IMR-90 (cell line): ENCODE measurements around the gene NTMT1. TPM values are rescaled to one million over a fixed set of nuclear protein-coding genes. Genes with fewer than 3 reads are reported as not detected.

Experiments used
- ATAC-seq: fragments of 200-7000 bp; cut with Tn5 transposase; 2 replicates; pipeline ENCODE4 v1.9.1; 2020; ENCODE audit warnings: low read depth, mild to moderate bottlenecking, moderate library complexity
- BruUV-seq: library from RNA; stranded (reverse); fragments of 400-500 nt; replicated peaks from 2 replicates; lab custom pipeline; 2021; lab: Mats Ljungman, UMichigan
- CTCF ChIA-PET: fragments of 300-600 bp; formaldehyde crosslinking; extraction: SDS; loops from one replicate; lab custom pipeline; 2021; ENCODE audit warnings: antibody characterized with exemption; lab: Yijun Ruan, JAX
- POLR2A ChIA-PET: fragments of 300-600 bp; sonication (Branson Sonifier 250); formaldehyde crosslinking; loops from one replicate; lab custom pipeline; 2022; ENCODE audit warnings: antibody characterized with exemption; ENCODE audit not compliant: unreplicated experiment; lab: Charles Lee
- DNase-seq: peaks from one replicate; pipeline ENCODE4 v3.0.0; 2013
- H2AFZ ChIP-seq: replicated peaks from 2 replicates; pipeline ENCODE3; 2013; ENCODE audit warnings: low read length, mild to moderate bottlenecking; ENCODE audit not compliant: poor library complexity
- H2AK5ac ChIP-seq: 2 replicates; pipeline ENCODE4 v1.6.1; 2013; ENCODE audit warnings: low read depth, low read length, inconsistent platforms
- H2AK9ac ChIP-seq: replicated peaks from 2 replicates; pipeline ENCODE3; 2013; ENCODE audit warnings: mild to moderate bottlenecking, low read depth, low read length, moderate library complexity; ENCODE audit not compliant: poor library complexity
- H2BK120ac ChIP-seq: 2 replicates; pipeline ENCODE4 v1.6.1; 2013; ENCODE audit warnings: low read depth, low read length, inconsistent platforms
- H2BK15ac ChIP-seq: 3 replicates; pipeline ENCODE4 v1.6.1; 2013; ENCODE audit warnings: low read depth, low read length, inconsistent platforms
- H2BK20ac ChIP-seq: 2 replicates; pipeline ENCODE4 v1.6.1; 2013; ENCODE audit warnings: low read depth, mild to moderate bottlenecking, inconsistent platforms, low read length, moderate library complexity
- H2BK5ac ChIP-seq: 2 replicates; pipeline ENCODE4 v1.6.1; 2013; ENCODE audit warnings: mild to moderate bottlenecking, low read depth, low read length, inconsistent platforms; ENCODE audit not compliant: poor library complexity, severe bottlenecking
- H3K14ac ChIP-seq: replicated peaks from 2 replicates; pipeline ENCODE4 v1.6.1; 2013; ENCODE audit warnings: low read depth, low read length, inconsistent platforms
- H3K18ac ChIP-seq: 2 replicates; pipeline ENCODE4 v1.6.1; 2013; ENCODE audit warnings: low read depth, low read length, control low read depth
- H3K23ac ChIP-seq: 2 replicates; pipeline ENCODE4 v1.6.1; 2013; ENCODE audit warnings: low read depth, low read length, inconsistent platforms
- H3K27ac ChIP-seq: 2 replicates; pipeline ENCODE4 v1.5.1; 2013; ENCODE audit warnings: mild to moderate bottlenecking, control low read depth, low read length; ENCODE audit not compliant: insufficient read depth
- H3K27me3 ChIP-seq: 2 replicates; pipeline ENCODE4 v1.6.1; 2013; ENCODE audit warnings: low read length; ENCODE audit not compliant: control insufficient read depth, insufficient read depth
- H3K36me3 ChIP-seq: 2 replicates; pipeline ENCODE4 v1.6.1; 2013; ENCODE audit warnings: low read length, mixed read lengths; ENCODE audit not compliant: control insufficient read depth, insufficient read depth
- H3K4ac ChIP-seq: 2 replicates; pipeline ENCODE4 v1.6.1; 2013; ENCODE audit warnings: low read depth, low read length, inconsistent platforms
- H3K4me1 ChIP-seq: 2 replicates; pipeline ENCODE4 v1.6.1; 2013; ENCODE audit warnings: low read length, mixed read lengths; ENCODE audit not compliant: control insufficient read depth, insufficient read depth
- H3K4me2 ChIP-seq: 2 replicates; pipeline ENCODE4 v1.6.1; 2013; ENCODE audit warnings: low read depth, mild to moderate bottlenecking, control low read depth, low read length, moderate library complexity
- H3K4me3 ChIP-seq: 2 replicates; pipeline ENCODE4 v1.5.1; 2013; ENCODE audit warnings: low read depth, mild to moderate bottlenecking, control low read depth, low read length, moderate library complexity; ENCODE audit not compliant: insufficient read depth
- H3K56ac ChIP-seq: 2 replicates; pipeline ENCODE4 v1.6.1; 2013; ENCODE audit warnings: low read length, inconsistent platforms; ENCODE audit not compliant: insufficient read depth; ENCODE audit errors: extremely low read depth
- H3K79me1 ChIP-seq, 2 experiments: 2 replicates each; pipeline ENCODE4 v1.6.1; 2013; ENCODE audit warnings: low read length in 2 of 2, inconsistent platforms in 1 of 2, low read depth in 1 of 2
- H3K9ac ChIP-seq: 2 replicates; pipeline ENCODE4 v1.6.1; 2013; ENCODE audit warnings: low read depth, low read length, control low read depth
- H3K9me1 ChIP-seq: 2 replicates; pipeline ENCODE4 v1.6.1; 2013; ENCODE audit warnings: low read length, inconsistent platforms; ENCODE audit not compliant: insufficient read depth
- H3K9me3 ChIP-seq: 2 replicates; pipeline ENCODE4 v1.6.1; 2013; ENCODE audit warnings: low read length; ENCODE audit not compliant: control insufficient read depth, insufficient read depth
- H4K20me1 ChIP-seq: 2 replicates; pipeline ENCODE4 v1.6.1; 2013; ENCODE audit warnings: low read length, inconsistent platforms; ENCODE audit not compliant: insufficient read depth
- H4K5ac ChIP-seq: 2 replicates; pipeline ENCODE4 v1.6.1; 2013; ENCODE audit warnings: mild to moderate bottlenecking, low read depth, low read length, control low read depth
- H4K8ac ChIP-seq, 2 experiments: 2 replicates each; pipeline ENCODE4 v1.6.1; 2013; ENCODE audit warnings: low read depth in 2 of 2, low read length in 2 of 2, control low read depth in 1 of 2, inconsistent platforms in 1 of 2
- H4K91ac ChIP-seq: 2 replicates; pipeline ENCODE4 v1.6.1; 2013; ENCODE audit warnings: low read depth, low read length, inconsistent platforms; ENCODE audit not compliant: insufficient read depth
- BHLHE40 ChIP-seq: fragments of 150-350 bp; IDR thresholded peaks from 2 replicates; pipeline ENCODE4 v1.6.1; 2016; ENCODE audit warnings: mild to moderate bottlenecking, low read depth, low read length
- CEBPB ChIP-seq: IDR thresholded peaks from 2 replicates; pipeline ENCODE4 v1.6.1; 2012; ENCODE audit warnings: low read depth, low read length, improper control_type of control experiment
- CHD1 ChIP-seq: IDR thresholded peaks from 2 replicates; pipeline ENCODE4 v1.6.1; 2012; ENCODE audit warnings: low read depth, low read length, improper control_type of control experiment
- ELK1 ChIP-seq: fragments of 150-350 bp; IDR thresholded peaks from 2 replicates; pipeline ENCODE4 v1.6.1; 2016; ENCODE audit warnings: low read depth, mild to moderate bottlenecking, low read length, moderate library complexity, borderline replicate concordance
- FOS ChIP-seq: fragments of 150-350 bp; IDR thresholded peaks from 2 replicates; pipeline ENCODE4 v1.6.1; 2016; ENCODE audit warnings: low read depth, low read length
- MAFK ChIP-seq: IDR thresholded peaks from 2 replicates; pipeline ENCODE4 v1.6.1; 2012; ENCODE audit warnings: low read depth, low read length, improper control_type of control experiment
- MAZ ChIP-seq: IDR thresholded peaks from 2 replicates; pipeline ENCODE4 v1.6.1; 2012; ENCODE audit warnings: low read depth, mild to moderate bottlenecking, low read length, improper control_type of control experiment, moderate library complexity, borderline replicate concordance
- MXI1 ChIP-seq: IDR thresholded peaks from 2 replicates; pipeline ENCODE4 v1.6.1; 2012; ENCODE audit warnings: low read depth, mild to moderate bottlenecking, low read length, moderate library complexity, borderline replicate concordance
- NFE2L2 ChIP-seq: fragments of 150-350 bp; IDR thresholded peaks from 2 replicates; pipeline ENCODE4 v1.6.1; 2016; ENCODE audit warnings: low read depth, mild to moderate bottlenecking, low read length
- POLR2A ChIP-seq: IDR thresholded peaks from 2 replicates; pipeline ENCODE4 v1.6.1; 2012; ENCODE audit warnings: mild to moderate bottlenecking, low read depth, low read length
- RCOR1 ChIP-seq: IDR thresholded peaks from 2 replicates; pipeline ENCODE4 v1.6.1; 2012; ENCODE audit warnings: mild to moderate bottlenecking, low read length, improper control_type of control experiment; ENCODE audit not compliant: insufficient replicate concordance
- RFX5 ChIP-seq: IDR thresholded peaks from 2 replicates; pipeline ENCODE4 v1.8.0; 2012; ENCODE audit warnings: low read depth, mild to moderate bottlenecking, low read length, moderate library complexity
- SMC3 ChIP-seq: fragments of 150-350 bp; IDR thresholded peaks from 2 replicates; pipeline ENCODE4 v1.6.1; 2016; ENCODE audit warnings: low read depth, mild to moderate bottlenecking, antibody characterized with exemption, low read length, moderate library complexity
- USF2 ChIP-seq: fragments of 150-350 bp; IDR thresholded peaks from 2 replicates; pipeline ENCODE4 v1.6.1; 2017; ENCODE audit warnings: mild to moderate bottlenecking, antibody characterized with exemption, low read length, low read depth
- WGBS, 2 experiments: methylation state at CpG; one replicate each; pipeline versions ENCODE4 v1.1.5 to v1.1.7; 2013; ENCODE audit warnings: missing lambda C conversion rate in 2 of 2; ENCODE audit not compliant: insufficient read length in 1 of 2; ENCODE audit errors: extremely low coverage in 2 of 2; 5-methylcytosine and 5-hydroxymethylcytosine counted together
- dilution Hi-C: fragments of 300-500 bp; cut with HindIII; formaldehyde crosslinking; loops from one replicate; pipeline ENCODE4 v1.14.3; 2018; ENCODE audit warnings: low sequenced_read_pairs; ENCODE audit not compliant: unreplicated experiment
- in situ Hi-C: fragments of 300-500 bp; cut with MboI; formaldehyde crosslinking; loops from 3 replicates; pipeline ENCODE4 v1.14.3; 2019; ENCODE audit warnings: low sequenced_read_pairs, inconsistent platforms, mixed read lengths
- intact Hi-C: fragments of 100-400 bp; cut with micrococcal nuclease; formaldehyde crosslinking; loops from 2 replicates; pipeline ENCODE4 v1.10.0; 2022
- polyA plus RNA-seq, 3 experiments: library from polyadenylated mRNA; depleted of rRNA; stranded (reverse); fragments of >200 nt; gene quantifications; 2 replicates each; pipeline ENCODE4 v1.2.3, GENCODE V29; 2012; ENCODE audit warnings: low replicate concordance in 1 of 3
- total RNA-seq: library from RNA; depleted of rRNA; stranded (reverse); fragments of >200 nt; gene quantifications from 2 replicates; pipeline ENCODE4 v1.2.3, GENCODE V29; 2012

NTMT1 gene
- total and polyA plus RNA-seq, 2 of the 4 experiments (the other 2 are of a cell fraction), result 68.1 to 88.1 TPM

- no peak for TF ChIP-seq RFX5
These were observed 39.4 kb downstream of the NTMT1 start, which contains the start of gene PRRX2 (continued) for GRCh38 chr9:129665389-129665775.

DNA sequence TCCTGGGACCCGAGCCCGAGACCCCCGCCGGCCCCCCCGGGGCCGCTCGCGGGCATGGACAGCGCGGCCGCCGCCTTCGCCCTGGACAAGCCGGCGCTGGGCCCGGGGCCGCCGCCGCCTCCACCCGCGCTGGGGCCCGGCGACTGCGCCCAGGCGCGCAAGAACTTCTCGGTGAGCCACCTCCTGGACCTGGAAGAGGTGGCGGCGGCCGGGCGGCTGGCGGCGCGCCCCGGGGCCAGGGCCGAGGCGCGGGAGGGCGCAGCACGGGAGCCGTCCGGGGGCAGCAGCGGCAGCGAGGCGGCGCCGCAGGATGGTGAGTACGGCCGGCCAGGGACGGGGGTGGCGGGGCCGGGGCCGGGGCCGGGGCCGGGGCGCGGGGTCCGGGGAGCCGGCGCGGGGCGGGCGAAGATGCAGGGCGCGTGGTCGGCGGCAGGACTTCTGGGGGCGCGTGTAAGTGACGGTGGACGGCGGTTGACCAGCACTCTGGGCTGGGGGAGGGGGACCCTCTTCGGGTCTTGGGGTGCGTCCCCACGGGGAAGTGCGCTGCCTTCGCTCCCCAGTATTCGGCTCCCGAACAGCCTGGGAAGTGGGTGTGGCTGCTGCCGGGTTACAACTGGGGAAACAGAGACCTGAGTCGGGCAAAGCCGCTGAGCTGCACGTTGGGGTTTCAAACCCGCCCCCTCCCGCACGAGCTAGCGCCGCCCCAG is 40.0 kb downstream of the NTMT1 start:
- ATAC-seq (peak; percentile 16), DNase-seq (no peak)
- ChIA-PET CTCF (no interaction called here), POLR2A (interaction anchor here (1.8 kb wide), 1 partner anchor 46 kb away, joined by 4 read pairs; no protein-coding TSS in a partner anchor)
- H4K5ac ChIP-seq, result peak overlapping the region; percentile 42
- peak overlapping the region; percentile 33 to 37; a peak in 2 of 4 replicates for H4K8ac ChIP-seq
- H3K4ac ChIP-seq, result peak overlapping the region; percentile 93
- H2AFZ ChIP-seq, result peak overlapping the region; percentile 94
- intact Hi-C loops, result loop anchor here (5.0 kb wide), 1 partner anchor 46 kb away; no protein-coding TSS in a partner anchor
- H3K18ac ChIP-seq, result peak overlapping the region; percentile 31; the same call in 1 of the 2 replicates
- no peaks in the 10 kb centered on the region for H3K27me3 ChIP-seq
- H2BK5ac ChIP-seq, result peak overlapping the region; percentile 15
- H3K27ac ChIP-seq, result peak overlapping the region; percentile 75
- peak overlapping the region; percentile 44 for H2AK9ac ChIP-seq
- no peak overlapping the region for H2BK15ac ChIP-seq
- H4K20me1 ChIP-seq, result peaks cover 14% of the 10 kb centered on the region
- H3K4me2 ChIP-seq, result peak overlapping the region; percentile 61
- H3K79me1 ChIP-seq, result peaks cover 10 to 39% of the 10 kb centered on the region in 2 experiments; a peak in 3 of 4 replicates
- TF ChIP-seq RFX5, result no peak
- TF ChIP-seq CHD1, result no peak
- no peak for TF ChIP-seq FOS
- no peak for TF ChIP-seq NFE2L2
- no peak for TF ChIP-seq MAFK
- no peak for TF ChIP-seq CEBPB
- TF ChIP-seq USF2, result no peak
- no peak for TF ChIP-seq SMC3
- no peak for TF ChIP-seq BHLHE40
- TF ChIP-seq POLR2A, result no peak
- TF ChIP-seq MXI1, result no peak
- no peak for TF ChIP-seq ELK1
- TF ChIP-seq MAZ, result no peak
- TF ChIP-seq RCOR1, result no peak
- in situ Hi-C loops, result no loop called here
- BruUV-seq, result no TSS peak
- H2BK120ac ChIP-seq, result no peak overlapping the region
- peak overlapping the region; percentile 97 for H3K9ac ChIP-seq
- 2% methylated on average over 33 of the region's 88 CpGs; no CpG with 5 or more reads in 1 of the 2 experiments for whole genome bisulfite sequencing, 2 experiments
- peaks cover 12% of the 10 kb centered on the region for H3K9me1 ChIP-seq
- no peak overlapping the region for H2AK5ac ChIP-seq
- H3K14ac ChIP-seq, result 0 out of 2 replicates have a peak overlapping the region, but pooled peaks have one; percentile 23
- peaks cover 26% of the 10 kb centered on the region for H3K4me1 ChIP-seq
- dilution Hi-C loops, result no loop called here
- H3K4me3 ChIP-seq, result peak overlapping the region; percentile 92
- peaks cover 8% of the 10 kb centered on the region for H3K36me3 ChIP-seq
- peaks cover 2% of the 10 kb centered on the region; the same call in 1 of the 2 replicates for H3K9me3 ChIP-seq
- peak overlapping the region; percentile 61; the same call in 1 of the 2 replicates for H3K56ac ChIP-seq
- H3K23ac ChIP-seq, result peak overlapping the region; percentile 22; the same call in 1 of the 2 replicates
- peak overlapping the region; percentile 70; the same call in 1 of the 2 replicates for H4K91ac ChIP-seq
- H2BK20ac ChIP-seq, result no peak overlapping the region
